NCI-H2107 treated with DMSO at 0.1 percent for 48 hours (cell line): ENCODE measurements around the gene SRF.

ENCODE experiments used
- DNase-seq: peaks from one replicate; lab custom pipeline; 2025; ENCODE audit not compliant: unreplicated experiment; lab: John Stamatoyannopoulos, UW

SRF gene

GRCh38 chr6:43181621-43181941 is 10.5 kb downstream of the SRF start:
- no peak for DNase-seq

GRCh38 chr6:43181942-43182860 is 11.1 kb downstream of the SRF start, which contains the start of gene CUL9:
Gene CUL9 (plus strand): TSS chr6:43182196. CDS start chr6:43184311, 2,115 bp downstream.
- no peak for DNase-seq

GRCh38 chr6:43183441-43183840 is 12.4 kb downstream of the SRF start:
- no peak for DNase-seq

- no peak for DNase-seq
These were observed 13.4 kb downstream of the SRF start for GRCh38 chr6:43184268-43184985.

- no peak for DNase-seq
These were observed 14.4 kb downstream of the SRF start for GRCh38 chr6:43185391-43185985.

- DNase-seq, result no peak
These were observed 14.9 kb downstream of the SRF start for GRCh38 chr6:43186019-43186418.

- DNase-seq, result no peak
These were observed 15.6 kb downstream of the SRF start for GRCh38 chr6:43186706-43187105.

GRCh38 chr6:43187821-43188220 is 16.8 kb downstream of the SRF start:
- no peak for DNase-seq

- no peak for DNase-seq
These were observed 17.4 kb downstream of the SRF start for GRCh38 chr6:43188426-43188825.

GRCh38 chr6:43189776-43190304 is 18.8 kb downstream of the SRF start:
- DNase-seq, result no peak

GRCh38 chr6:43192911-43193310 is 21.8 kb downstream of the SRF start:
- no peak for DNase-seq

- DNase-seq, result no peak
These were observed 22.9 kb downstream of the SRF start for GRCh38 chr6:43193929-43194328.

- no peak for DNase-seq
These were observed 25.3 kb downstream of the SRF start for GRCh38 chr6:43196337-43196736.

GRCh38 chr6:43199912-43200311 is 28.8 kb downstream of the SRF start:
- no peak for DNase-seq

- no peak for DNase-seq
These were observed 29.5 kb downstream of the SRF start for GRCh38 chr6:43200541-43200940.

- no peak for DNase-seq
These were observed 31.4 kb downstream of the SRF start for GRCh38 chr6:43202451-43202850.

- DNase-seq, result no peak
These were observed 32.1 kb downstream of the SRF start for GRCh38 chr6:43203029-43203717.

GRCh38 chr6:43203718-43204095 is 32.6 kb downstream of the SRF start:
- DNase-seq, result no peak

- no peak for DNase-seq
These were observed 33.4 kb downstream of the SRF start for GRCh38 chr6:43204271-43205105.

GRCh38 chr6:43205849-43206248 is 34.8 kb downstream of the SRF start:
- no peak for DNase-seq
